ENCODE data around the gene RTL10.

The RTL10 gene

DNA sequence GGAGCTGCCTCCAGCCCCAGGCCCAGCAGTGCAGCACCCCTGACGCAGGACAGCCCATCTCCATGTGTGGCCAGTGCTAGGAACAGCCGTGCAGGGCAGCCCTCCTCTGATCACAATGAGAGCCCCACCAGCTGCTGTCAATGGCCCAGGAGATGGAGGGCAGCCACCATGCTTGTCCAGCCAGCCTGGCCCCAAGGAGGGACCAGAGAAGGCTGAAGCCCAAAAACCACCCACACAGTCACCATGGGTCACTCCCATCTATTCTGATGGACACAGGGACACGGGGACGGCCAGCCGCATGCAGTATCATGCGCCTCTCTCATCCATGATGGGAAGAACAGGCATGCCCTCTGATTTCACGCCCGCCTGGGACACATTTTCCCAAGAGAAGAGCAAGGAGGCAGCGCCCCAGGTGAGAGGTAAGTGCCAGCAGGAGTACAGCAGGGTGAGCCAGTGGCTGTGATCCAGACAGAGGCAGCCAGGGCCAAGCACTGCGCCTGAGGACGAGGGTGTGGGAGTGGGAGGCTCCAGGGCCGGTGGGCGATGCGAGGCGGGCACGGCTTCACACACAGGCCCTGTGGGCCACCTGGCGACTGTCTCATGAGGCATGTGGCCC, 33.6 kb upstream of the RTL10 start:
- DNase-seq: no peak

GRCh38 chr22:19887256-19887985, 32.7 kb upstream of the RTL10 start:
- DNase-seq: peak; percentile 52

DNA sequence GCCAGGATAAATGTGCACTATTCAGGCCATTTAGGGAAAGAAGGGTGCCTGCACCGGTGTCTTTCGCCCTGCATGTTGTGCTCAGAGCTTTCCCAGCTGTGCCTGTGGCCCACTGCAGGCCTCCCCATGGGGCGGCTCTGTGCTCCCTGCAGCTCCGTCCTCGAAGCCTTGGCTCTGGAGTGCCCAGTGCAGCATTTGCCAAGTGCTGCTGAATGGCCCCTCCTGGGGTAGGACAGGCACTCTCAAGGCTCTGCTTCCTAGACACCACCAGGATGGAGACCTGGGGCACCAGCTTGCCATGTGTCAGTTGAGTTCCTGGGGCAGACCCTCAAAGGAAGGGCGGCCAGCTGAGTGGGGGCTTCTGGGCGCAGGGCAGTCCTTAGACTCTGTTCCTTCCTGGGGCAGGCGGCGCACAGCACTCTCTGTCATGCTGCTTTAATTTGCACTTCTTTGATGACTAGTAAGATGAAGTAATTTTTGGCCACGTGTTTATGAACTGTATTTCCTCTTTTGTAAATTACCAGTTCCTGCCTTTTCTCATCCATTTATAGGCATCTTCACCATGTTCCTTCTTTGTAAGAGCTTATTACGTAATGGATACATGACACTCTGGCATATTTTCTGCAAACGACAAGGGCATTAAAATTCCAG, 32.1 kb upstream of the RTL10 start:
- peak; percentile 60 for DNase-seq

DNA sequence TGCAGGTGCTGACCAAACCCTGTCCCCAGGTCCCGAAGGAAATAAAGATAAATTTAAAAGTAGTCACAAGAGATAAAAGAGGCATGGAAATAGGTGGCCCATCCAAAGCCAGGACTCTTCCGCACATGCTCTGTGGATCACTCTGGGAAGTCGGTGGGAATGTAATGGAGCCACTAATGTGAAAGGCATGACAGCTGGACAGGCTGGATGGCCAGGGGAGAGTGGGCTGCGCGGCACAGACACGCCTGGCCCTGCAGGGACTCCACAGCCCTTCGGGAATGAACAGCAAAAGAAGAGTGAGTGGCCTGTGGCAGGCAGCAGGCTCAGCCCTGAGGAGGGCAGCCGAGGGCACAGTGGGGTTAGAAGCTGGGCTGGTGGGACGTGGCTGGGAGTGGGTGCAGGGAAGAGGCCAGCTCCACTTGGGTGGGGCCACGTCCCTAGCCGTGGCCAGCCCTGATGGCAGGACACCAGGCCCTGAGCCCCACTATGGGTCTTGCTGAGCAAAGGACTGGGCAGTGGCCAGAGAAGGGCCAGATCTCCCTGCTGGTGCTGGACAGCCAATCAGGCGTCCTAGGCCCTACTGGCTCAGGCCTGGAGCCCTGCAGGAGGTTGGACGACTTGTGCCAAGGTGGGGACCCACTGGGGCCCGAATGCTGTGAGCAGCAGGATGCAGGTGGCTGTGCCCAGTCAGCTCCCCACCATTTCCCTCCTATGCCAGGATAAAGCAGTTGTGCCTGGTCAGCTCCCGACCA, 31.3 kb upstream of the RTL10 start:
- DNase-seq: no peak

DNA sequence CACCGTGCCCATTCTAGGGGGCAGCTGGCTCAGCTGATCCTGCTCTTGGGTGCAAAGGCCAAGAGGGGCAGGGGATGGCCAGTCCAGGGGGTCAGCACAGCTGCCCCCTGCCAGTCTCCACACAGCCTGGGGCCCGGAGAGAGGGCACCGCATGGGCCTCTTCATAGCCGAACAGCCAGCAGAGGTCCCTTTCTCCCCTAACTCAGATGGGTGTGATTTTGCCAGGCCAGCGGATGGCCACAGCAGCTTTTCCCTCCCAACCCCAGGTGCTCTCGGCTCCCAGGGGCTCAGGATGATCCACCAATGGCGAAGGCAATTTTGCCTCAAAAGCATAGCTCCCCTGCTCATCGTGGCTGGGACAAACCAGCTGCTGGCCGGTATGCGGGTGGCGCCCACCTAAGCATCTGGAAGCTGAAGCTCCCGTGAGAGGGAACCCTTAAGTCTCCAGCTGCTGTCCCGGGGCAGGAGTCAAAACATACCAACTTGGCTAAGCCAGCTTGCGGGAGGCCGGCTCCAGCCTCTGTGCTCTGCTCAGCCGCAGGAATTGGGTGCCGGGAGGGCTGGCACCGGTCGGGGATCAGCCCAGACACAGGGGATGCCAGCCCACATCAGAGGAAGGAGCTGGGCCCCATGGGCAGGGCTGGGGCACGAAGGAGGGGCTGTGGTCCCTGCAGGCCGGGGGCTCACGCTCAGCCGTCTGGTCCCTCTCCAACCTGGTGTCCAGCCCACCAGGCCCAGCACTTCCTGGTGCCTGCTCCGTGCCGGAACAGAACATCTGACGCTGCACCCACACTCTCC, 30.5 kb upstream of the RTL10 start:
- DNase-seq: no peak

GRCh38 chr22:19884161-19884953, 29.7 kb upstream of the RTL10 start:
- peak; percentile 20 for DNase-seq

DNA sequence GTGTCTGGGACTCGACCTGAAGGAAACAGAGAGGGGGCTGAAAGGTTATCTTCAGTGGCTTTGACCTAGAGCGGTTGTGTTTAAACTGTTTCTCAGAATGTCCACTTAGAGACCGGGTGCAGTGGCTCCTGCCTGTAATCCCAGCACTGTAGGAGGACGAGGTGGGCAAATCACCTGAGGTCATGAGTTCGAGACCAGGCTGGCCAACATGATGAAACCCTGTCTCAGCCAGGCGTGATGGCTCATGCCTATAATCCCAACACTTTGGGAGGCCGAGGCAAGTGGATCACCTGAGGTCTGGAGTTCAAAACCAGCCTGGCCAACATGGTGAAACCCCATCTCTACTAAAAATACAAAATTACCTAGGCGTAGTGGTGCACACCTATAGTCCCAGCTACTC, 28.8 kb upstream of the RTL10 start:
- peak; percentile 1 for DNase-seq

DNA sequence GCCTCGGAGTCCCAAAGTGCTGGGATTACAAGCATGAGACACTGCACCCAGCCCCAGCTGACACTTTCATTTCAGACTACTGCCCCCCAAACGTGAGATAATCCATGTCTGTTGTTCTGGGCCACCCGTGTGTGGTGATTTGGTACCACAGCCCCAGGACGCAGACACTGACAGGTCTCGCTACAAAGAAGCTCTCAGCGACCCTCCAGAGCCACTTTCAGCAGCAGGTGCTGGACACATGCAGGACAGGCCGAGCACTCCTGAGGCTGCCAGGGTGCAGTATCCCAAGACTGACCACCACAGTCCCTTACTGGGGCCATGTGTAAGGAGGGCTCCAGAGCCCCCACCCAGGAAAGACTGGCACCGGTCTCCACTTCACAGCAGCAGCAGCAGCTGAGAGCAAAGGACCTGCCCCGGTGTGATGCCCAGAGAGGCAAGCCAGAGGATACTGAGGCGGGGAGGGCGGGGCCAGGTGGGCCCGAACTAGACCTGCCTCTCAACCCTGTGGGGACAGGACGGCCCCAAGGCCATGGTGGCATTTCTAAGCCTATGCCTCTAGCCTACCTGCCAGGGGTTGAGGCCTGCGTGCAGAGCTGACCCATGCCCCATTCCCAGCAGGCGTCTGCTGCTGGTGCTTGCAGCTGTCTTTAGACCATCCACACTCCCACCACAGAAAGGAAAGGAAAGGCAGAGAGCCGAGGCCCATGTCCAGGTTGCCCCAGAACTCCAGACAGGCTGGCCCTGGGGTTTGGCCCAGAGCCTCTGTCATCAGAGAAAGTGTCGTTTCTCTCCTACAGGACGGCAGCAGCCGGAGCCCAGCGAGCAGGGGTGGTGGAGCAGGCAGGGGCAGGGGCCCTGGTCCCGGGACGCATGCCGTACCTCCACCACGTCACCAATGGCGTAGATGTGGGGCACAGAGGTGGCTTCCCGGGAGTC, 28.0 kb upstream of the RTL10 start:
- DNase-seq: peak; percentile 10

- peak; percentile 4 for DNase-seq
Measured at GRCh38 chr22:19880786-19881569, 26.3 kb upstream of the RTL10 start.

DNA sequence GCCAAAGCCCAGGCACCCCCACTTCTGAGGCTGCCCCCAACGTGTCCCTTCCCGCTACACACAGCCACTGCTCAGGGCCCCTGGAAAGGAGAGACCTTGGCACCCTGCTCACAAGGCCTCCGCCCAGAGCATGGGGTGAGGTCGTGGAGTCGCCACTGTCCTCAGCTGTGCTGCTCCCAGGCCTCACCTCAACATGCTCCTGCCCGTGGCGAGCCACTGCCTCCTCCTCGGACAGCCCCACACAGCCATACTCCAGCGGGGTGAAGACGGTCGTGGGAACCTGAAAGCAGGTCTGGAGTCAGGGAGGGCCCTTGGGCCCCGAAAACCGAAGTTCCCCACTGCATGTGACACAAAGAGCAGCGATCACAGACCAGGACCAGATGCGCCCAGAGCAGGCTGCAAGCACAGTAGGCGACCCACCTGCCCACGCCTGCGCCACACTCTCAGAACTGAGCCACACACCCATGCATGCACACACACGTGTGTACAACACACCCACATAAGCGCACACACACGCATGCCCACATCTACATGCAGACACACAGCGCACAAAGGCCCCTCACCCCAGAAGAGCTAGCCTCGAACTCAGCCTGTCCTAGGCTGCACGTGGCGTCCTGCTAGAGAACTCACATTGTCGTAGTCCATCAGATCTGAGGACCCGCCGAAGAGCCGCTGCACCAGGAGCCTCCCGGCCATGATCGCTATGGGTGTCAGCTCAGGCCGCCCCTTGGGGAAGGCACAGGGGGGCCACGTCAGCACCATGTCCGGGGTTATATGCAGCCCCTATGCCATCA, 25.5 kb upstream of the RTL10 start:
- peak; percentile 7 for DNase-seq

DNA sequence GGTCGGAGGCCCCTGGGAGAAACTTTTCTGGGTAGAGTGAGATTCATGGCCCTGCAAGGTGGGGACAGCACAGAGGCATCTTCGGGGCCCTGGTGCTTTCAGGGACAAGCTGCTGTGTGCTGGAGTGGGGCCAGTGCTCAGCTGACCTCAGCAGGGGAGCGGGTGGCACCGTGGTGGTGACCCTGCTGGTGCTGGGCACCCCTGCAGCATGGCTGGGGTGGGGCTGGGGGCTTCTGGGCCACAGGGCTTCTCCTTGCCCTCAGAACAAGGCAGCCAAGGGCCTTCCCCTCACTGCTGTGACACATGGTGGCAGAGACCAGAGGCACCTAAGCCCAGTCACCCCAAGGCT, 24.9 kb upstream of the RTL10 start:
- no peak for DNase-seq

DNA sequence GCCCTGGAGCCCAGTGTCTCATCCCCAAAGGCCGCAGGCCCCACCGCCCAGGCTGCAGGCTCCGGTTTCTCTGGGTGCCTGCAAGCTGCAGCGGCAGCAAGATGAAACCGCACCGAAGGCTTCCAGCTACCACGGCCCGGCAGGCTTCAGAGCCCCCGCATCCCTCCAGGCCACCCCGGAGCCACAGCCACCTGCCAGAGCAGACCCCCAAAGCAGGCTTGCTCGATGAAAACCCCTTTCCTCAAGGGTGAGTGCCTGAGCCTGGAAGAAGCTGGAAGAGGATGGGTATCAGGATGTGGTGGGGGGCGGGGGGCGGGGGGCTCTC, 24.5 kb upstream of the RTL10 start:
- DNase-seq: peak; percentile 11

- peak; percentile 10 for DNase-seq
Measured at GRCh38 chr22:19878461-19879245, 24.0 kb upstream of the RTL10 start.

DNA sequence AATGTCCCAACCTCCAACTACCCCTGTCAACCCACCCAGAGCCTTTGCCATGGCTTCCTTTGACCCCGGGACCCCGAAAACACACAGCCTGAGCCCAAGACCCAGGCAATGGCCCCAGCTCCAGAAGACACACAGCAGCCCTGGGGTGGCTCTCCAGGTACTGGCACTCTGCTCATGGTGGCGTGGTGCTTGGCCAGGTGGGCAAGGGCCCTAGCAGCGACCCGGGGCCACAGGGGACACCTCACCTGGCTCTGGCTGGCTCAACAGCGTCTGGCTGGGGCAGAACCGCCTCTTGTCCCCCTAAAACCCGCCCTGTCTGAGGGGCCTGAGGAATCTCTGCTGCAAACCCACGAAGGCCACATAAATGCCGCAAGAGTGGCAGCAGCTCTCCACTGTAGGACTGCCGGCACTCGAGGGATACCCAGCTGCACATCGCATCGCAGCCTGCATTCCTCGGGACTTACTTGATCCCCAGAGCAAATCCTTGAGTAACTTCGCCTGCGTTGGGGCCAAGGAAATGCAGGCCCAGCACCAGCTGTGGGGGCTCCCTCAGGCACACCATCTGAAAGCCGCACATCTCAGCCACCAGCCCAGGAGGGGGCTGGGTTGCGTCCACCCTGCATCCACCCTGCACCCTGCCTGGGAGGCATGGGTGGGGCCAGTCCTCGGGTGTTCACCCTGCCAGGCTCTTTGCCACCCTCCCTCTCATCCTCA, 23.1 kb upstream of the RTL10 start:
- peak; percentile 12 for DNase-seq

DNA sequence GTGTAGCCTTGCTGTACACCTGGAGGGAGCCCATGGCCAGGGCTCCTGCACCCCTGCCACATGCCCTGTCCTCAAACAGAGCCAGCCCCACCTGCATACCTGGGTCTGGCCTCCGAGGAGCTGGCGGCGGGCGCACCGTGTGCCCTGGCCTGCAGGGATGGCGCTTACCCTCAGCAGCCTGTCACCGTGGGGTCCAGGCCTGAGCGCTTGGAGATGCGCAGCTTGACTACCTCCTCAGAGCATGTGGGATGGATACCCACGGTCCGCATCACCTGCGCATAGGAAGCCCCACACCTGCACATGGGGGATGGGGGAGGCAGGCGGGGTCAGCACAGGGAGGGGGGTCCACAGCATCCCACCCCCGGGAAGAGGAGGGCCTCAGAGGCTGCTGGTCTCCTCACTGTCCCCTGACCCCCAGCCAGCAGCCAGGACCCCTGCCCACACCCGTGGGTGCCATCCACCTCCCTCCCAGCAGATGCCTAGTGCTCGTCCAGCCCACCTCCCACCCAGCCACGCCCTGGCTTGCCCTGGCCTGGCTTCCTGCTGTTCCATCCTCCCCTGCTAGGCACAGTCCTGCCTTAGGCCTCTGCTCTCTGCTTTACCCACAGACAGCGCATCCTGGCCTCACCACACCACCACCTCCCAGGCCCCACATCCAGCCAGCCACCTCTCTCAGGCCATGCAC, 22.4 kb upstream of the RTL10 start:
- peak; percentile 8 for DNase-seq

GRCh38 chr22:19876314-19876940, 21.8 kb upstream of the RTL10 start:
- peak; percentile 15 for DNase-seq

All from activated T-cell treated with anti-CD3 and anti-CD28 coated beads, Interleukin-2, amount 50 U/mL, for 1 hour (primary cell).